GM19324 (cell line): ENCODE measurements around the gene DOCK3.
"Not testable (repeated sequence)": the region's sequence is repeated elsewhere in the genome, so short reads cannot be mapped to it uniquely, and the experiment has no call there.

Experiments used
- ATAC-seq: cut with Tn5 transposase; IDR thresholded peaks from one replicate; pipeline ENCODE4 v1.9.1; 2021; ENCODE audit warnings: mild to moderate bottlenecking, moderate library complexity; ENCODE audit not compliant: unreplicated experiment, low FRiP score

Gene DOCK3

GRCh38 chr3:50961386-50961785, 286.7 kb downstream of the DOCK3 start:
- no peak for ATAC-seq

- peak; percentile 66 for ATAC-seq
Observed at GRCh38 chr3:50971487-50971924, 296.8 kb downstream of the DOCK3 start.

- ATAC-seq, result no peak
Observed at GRCh38 chr3:50972029-50972428, 297.3 kb downstream of the DOCK3 start.

- ATAC-seq, result not testable (repeated sequence)
Observed at GRCh38 chr3:50978586-50978985, 303.9 kb downstream of the DOCK3 start.

- ATAC-seq, result no peak
Observed at GRCh38 chr3:50978991-50979667, 304.4 kb downstream of the DOCK3 start.

GRCh38 chr3:50982540-50983325, 308.0 kb downstream of the DOCK3 start:
- no peak for ATAC-seq

GRCh38 chr3:50983887-50984286, 309.2 kb downstream of the DOCK3 start:
- ATAC-seq, result no peak

- no peak for ATAC-seq
Observed at GRCh38 chr3:50985893-50986292, 311.2 kb downstream of the DOCK3 start.

GRCh38 chr3:50986726-50987125, 312.0 kb downstream of the DOCK3 start:
- no peak for ATAC-seq

- no peak for ATAC-seq
Observed at GRCh38 chr3:50994537-50994936, 319.8 kb downstream of the DOCK3 start.

GRCh38 chr3:50995085-50995824, 320.5 kb downstream of the DOCK3 start:
- no peak for ATAC-seq

- no peak for ATAC-seq
Observed at GRCh38 chr3:51002495-51002894, 327.8 kb downstream of the DOCK3 start.

GRCh38 chr3:51004235-51004634, 329.5 kb downstream of the DOCK3 start:
- no peak for ATAC-seq

GRCh38 chr3:51024121-51024520, 349.4 kb downstream of the DOCK3 start:
- no peak for ATAC-seq

GRCh38 chr3:51024765-51025632, 350.3 kb downstream of the DOCK3 start:
- peak; percentile 82 for ATAC-seq

- ATAC-seq, result no peak
Observed at GRCh38 chr3:51031666-51032065, 356.9 kb downstream of the DOCK3 start.

GRCh38 chr3:51035630-51036029, 360.9 kb downstream of the DOCK3 start:
- no peak for ATAC-seq

GRCh38 chr3:51044982-51045381, 370.3 kb downstream of the DOCK3 start:
- no peak for ATAC-seq

- no peak for ATAC-seq
Observed at GRCh38 chr3:51052562-51052961, 377.8 kb downstream of the DOCK3 start.

GRCh38 chr3:51057121-51057520, 382.4 kb downstream of the DOCK3 start:
- ATAC-seq, result no peak
